Peyer's patch (tissue), 4 donors: ENCODE data around the gene CKMT2.

Source experiments
- CTCF ChIP-seq, 6 experiments: fragments of 450-650 bp in 4 of 6; fragments of 200-600 bp in 2 of 6; sonication (generic) in 1 of 6; IDR thresholded peaks; one replicate each; pipeline ENCODE4 v1.5.1; 2017 to 2019; ENCODE audit warnings: antibody characterized with exemption in 6 of 6, mild to moderate bottlenecking in 3 of 6, moderate library complexity in 1 of 6
- POLR2A ChIP-seq, 2 donors: fragments of 450-650 bp; IDR thresholded peaks; one replicate each; pipeline ENCODE4 v1.5.1; 2017; ENCODE audit warnings: antibody characterized with exemption in 2 of 2, mild to moderate bottlenecking in 2 of 2, moderate library complexity in 2 of 2

GRCh38 chr5:81239613-81240012, 6.5 kb downstream of the CKMT2 start:
- TF ChIP-seq CTCF (IDR thresholded peaks at IDR 0.05) = no peak
- TF ChIP-seq POLR2A (IDR thresholded peaks at IDR 0.05) = no peak
